Measurements from ENCODE around the gene CTIF.

Gene CTIF

GRCh38 chr18:48778344-48779011 lies 239.6 kb downstream of the CTIF start:
- Histone ChIP-seq H3F3A (ENCODE audit: insufficient read depth, low read length) (no peaks in the 10 kb centered on the region), H3K4me3 (ENCODE audit: low read length) (no peak overlapping the region), H3K79me2 (ENCODE audit: low read length) (0 out of 2 replicates have a peak, but pooled peaks cover 5% of the 10 kb centered on the region), H2AFZ (ENCODE audit: low read length) (no peak overlapping the region), H3K27ac (ENCODE audit: low read length) (no peak overlapping the region), H3K9me2 (replicated peaks; ENCODE audit: insufficient read depth, low read length) (no peaks in the 10 kb centered on the region), H3K4me1 (ENCODE audit: low read length) (peaks cover 19% of the 10 kb centered on the region), H3K36me3 (replicated peaks; ENCODE audit: insufficient read depth, low read length) (no peaks in the 10 kb centered on the region), H3K27me3 (replicated peaks; ENCODE audit: insufficient read depth, low read length) (no peaks in the 10 kb centered on the region), H4K20me1 (ENCODE audit: insufficient read depth, low read length) (no peaks in the 10 kb centered on the region), H3K9me3 (replicated peaks; ENCODE audit: insufficient read depth, low read length) (no peaks in the 10 kb centered on the region), H3K9ac (ENCODE audit: low read length) (no peak overlapping the region), H3K4me2 (ENCODE audit: low read depth, low read length) (no peak overlapping the region)
- no peak for DNase-seq
- no peak for TF ChIP-seq EZH2 (optimal IDR thresholded peaks at IDR 0.05; ENCODE audit: low read depth, low read length)
- TF ChIP-seq EZH2phosphoT487 (IDR thresholded peaks at IDR 0.05; ENCODE audit: low read length): no peak

GRCh38 chr18:48779462-48779861 lies 240.6 kb downstream of the CTIF start:
- no peaks in the 10 kb centered on the region for H3K36me3 ChIP-seq (replicated peaks; ENCODE audit: insufficient read depth, low read length)
- no peak for TF ChIP-seq EZH2phosphoT487 (IDR thresholded peaks at IDR 0.05; ENCODE audit: low read length)
- no peak for TF ChIP-seq EZH2 (optimal IDR thresholded peaks at IDR 0.05; ENCODE audit: low read depth, low read length)
- TF ChIP-seq, protein P1, sequence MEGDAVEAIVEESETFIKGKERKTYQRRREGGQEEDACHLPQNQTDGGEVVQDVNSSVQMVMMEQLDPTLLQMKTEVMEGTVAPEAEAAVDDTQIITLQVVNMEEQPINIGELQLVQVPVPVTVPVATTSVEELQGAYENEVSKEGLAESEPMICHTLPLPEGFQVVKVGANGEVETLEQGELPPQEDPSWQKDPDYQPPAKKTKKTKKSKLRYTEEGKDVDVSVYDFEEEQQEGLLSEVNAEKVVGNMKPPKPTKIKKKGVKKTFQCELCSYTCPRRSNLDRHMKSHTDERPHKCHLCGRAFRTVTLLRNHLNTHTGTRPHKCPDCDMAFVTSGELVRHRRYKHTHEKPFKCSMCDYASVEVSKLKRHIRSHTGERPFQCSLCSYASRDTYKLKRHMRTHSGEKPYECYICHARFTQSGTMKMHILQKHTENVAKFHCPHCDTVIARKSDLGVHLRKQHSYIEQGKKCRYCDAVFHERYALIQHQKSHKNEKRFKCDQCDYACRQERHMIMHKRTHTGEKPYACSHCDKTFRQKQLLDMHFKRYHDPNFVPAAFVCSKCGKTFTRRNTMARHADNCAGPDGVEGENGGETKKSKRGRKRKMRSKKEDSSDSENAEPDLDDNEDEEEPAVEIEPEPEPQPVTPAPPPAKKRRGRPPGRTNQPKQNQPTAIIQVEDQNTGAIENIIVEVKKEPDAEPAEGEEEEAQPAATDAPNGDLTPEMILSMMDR (IDR thresholded peaks at IDR 0.05; ENCODE audit: low read length): no peak
- no peak overlapping the region for H3K27ac ChIP-seq (ENCODE audit: low read length)
- no peak overlapping the region for H3K4me2 ChIP-seq (ENCODE audit: low read depth, low read length)
- H3K79me2 ChIP-seq (ENCODE audit: low read length): 0 out of 2 replicates have a peak, but pooled peaks cover 5% of the 10 kb centered on the region
- no peak overlapping the region for H3K9ac ChIP-seq (ENCODE audit: low read length)
- H3K27me3 ChIP-seq (replicated peaks; ENCODE audit: insufficient read depth, low read length): no peaks in the 10 kb centered on the region
- H2AFZ ChIP-seq (ENCODE audit: low read length): no peak overlapping the region
- peaks cover 29% of the 10 kb centered on the region for H3K4me1 ChIP-seq (ENCODE audit: low read length)
- H4K20me1 ChIP-seq (ENCODE audit: insufficient read depth, low read length): no peaks in the 10 kb centered on the region
- H3K4me3 ChIP-seq (ENCODE audit: low read length): no peak overlapping the region
- no peaks in the 10 kb centered on the region for H3K9me3 ChIP-seq (replicated peaks; ENCODE audit: insufficient read depth, low read length)
- H3K9me2 ChIP-seq (replicated peaks; ENCODE audit: insufficient read depth, low read length): no peaks in the 10 kb centered on the region
- no peak for DNase-seq
- H3F3A ChIP-seq (ENCODE audit: insufficient read depth, low read length): peaks cover 6% of the 10 kb centered on the region; the same call in 1 of the 2 replicates

DNA sequence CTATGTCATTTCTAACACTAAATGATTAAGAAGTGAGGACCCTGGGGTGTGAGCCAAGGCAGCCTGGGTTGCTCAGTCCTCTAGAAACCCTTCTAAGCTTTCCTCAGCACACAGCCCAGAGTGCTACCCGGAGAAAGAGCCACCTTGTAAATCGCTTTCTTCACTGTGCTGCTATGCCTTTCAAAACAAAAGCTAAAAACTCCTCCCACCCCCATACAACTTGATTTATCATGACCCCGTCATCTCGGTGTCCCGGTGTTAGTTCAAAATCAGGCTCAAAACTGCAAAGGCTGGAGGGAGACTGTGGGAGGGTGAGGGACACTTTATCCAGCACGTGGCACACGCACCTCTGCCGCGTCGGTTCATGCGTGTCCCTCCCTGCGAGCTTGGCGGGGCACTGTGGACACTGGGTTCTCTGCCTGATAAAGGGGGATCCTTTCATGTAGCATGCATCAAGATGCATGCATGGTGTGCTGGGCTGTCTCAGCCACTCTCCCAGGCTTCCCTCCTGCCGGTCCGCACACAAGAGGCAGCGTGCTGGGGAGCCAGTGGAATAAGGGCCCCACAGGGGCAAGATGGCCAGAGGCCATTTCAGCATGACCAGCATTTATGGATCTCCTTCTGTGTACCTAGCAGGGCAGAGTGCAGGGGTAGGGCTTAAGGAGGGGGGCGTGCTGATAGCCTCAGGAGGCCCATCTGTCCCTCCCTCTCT lies 241.5 kb downstream of the CTIF start:
- Histone ChIP-seq H3F3A (ENCODE audit: insufficient read depth, low read length) (peaks cover 15% of the 10 kb centered on the region), H3K9me3 (replicated peaks; ENCODE audit: insufficient read depth, low read length) (no peaks in the 10 kb centered on the region), H3K36me3 (replicated peaks; ENCODE audit: insufficient read depth, low read length) (no peaks in the 10 kb centered on the region), H3K4me1 (ENCODE audit: low read length) (peaks cover 36% of the 10 kb centered on the region), H3K79me2 (ENCODE audit: low read length) (0 out of 2 replicates have a peak, but pooled peaks cover 5% of the 10 kb centered on the region), H3K9ac (ENCODE audit: low read length) (no peak overlapping the region), H4K20me1 (ENCODE audit: insufficient read depth, low read length) (no peaks in the 10 kb centered on the region), H3K27ac (ENCODE audit: low read length) (no peak overlapping the region), H3K9me2 (replicated peaks; ENCODE audit: insufficient read depth, low read length) (no peaks in the 10 kb centered on the region), H3K27me3 (replicated peaks; ENCODE audit: insufficient read depth, low read length) (no peaks in the 10 kb centered on the region), H2AFZ (ENCODE audit: low read length) (no peak overlapping the region), H3K4me3 (ENCODE audit: low read length) (no peak overlapping the region), H3K4me2 (ENCODE audit: low read depth, low read length) (no peak overlapping the region)
- TF ChIP-seq EZH2phosphoT487 (IDR thresholded peaks at IDR 0.05; ENCODE audit: low read length) (no peak), EZH2 (optimal IDR thresholded peaks at IDR 0.05; ENCODE audit: low read depth, low read length) (no peak)
- TF ChIP-seq, protein P1 (IDR thresholded peaks at IDR 0.05; ENCODE audit: low read length): no peak
- no peak for DNase-seq

- Histone ChIP-seq H3K4me2 (ENCODE audit: low read depth, low read length) (no peak overlapping the region), H2AFZ (ENCODE audit: low read length) (no peak overlapping the region), H3K9me2 (replicated peaks; ENCODE audit: insufficient read depth, low read length) (no peaks in the 10 kb centered on the region), H3K9me3 (replicated peaks; ENCODE audit: insufficient read depth, low read length) (no peaks in the 10 kb centered on the region), H3K79me2 (ENCODE audit: low read length) (0 out of 2 replicates have a peak, but pooled peaks cover 5% of the 10 kb centered on the region), H3F3A (ENCODE audit: insufficient read depth, low read length) (peaks cover 19% of the 10 kb centered on the region), H3K36me3 (replicated peaks; ENCODE audit: insufficient read depth, low read length) (no peaks in the 10 kb centered on the region), H4K20me1 (ENCODE audit: insufficient read depth, low read length) (no peaks in the 10 kb centered on the region), H3K4me1 (ENCODE audit: low read length) (peaks cover 40% of the 10 kb centered on the region), H3K27me3 (replicated peaks; ENCODE audit: insufficient read depth, low read length) (no peaks in the 10 kb centered on the region), H3K9ac (ENCODE audit: low read length) (no peak overlapping the region), H3K4me3 (ENCODE audit: low read length) (no peak overlapping the region), H3K27ac (ENCODE audit: low read length) (no peak overlapping the region)
- no peak for TF ChIP-seq EZH2phosphoT487 (IDR thresholded peaks at IDR 0.05; ENCODE audit: low read length)
- TF ChIP-seq, protein P1 (IDR thresholded peaks at IDR 0.05; ENCODE audit: low read length): no peak
- TF ChIP-seq EZH2 (optimal IDR thresholded peaks at IDR 0.05; ENCODE audit: low read depth, low read length): no peak
- DNase-seq: no peak
These were observed 242.0 kb downstream of the CTIF start for GRCh38 chr18:48780913-48781162.

All from MM.1S (cell line).